NB4 (cell line): ENCODE measurements around the gene THSD7B.

ENCODE experiments used
- POLR2A ChIP-seq: IDR thresholded peaks from 2 replicates; pipeline ENCODE4 v1.6.1; 2011; ENCODE audit warnings: mild to moderate bottlenecking; ENCODE audit not compliant: insufficient read length; ENCODE audit errors: extremely low read depth
- TF ChIP-seq, protein P1 (sequence below): IDR thresholded peaks from one replicate; pipeline ENCODE4 v1.5.1; 2012; ENCODE audit warnings: low read depth, low read length

DNA sequence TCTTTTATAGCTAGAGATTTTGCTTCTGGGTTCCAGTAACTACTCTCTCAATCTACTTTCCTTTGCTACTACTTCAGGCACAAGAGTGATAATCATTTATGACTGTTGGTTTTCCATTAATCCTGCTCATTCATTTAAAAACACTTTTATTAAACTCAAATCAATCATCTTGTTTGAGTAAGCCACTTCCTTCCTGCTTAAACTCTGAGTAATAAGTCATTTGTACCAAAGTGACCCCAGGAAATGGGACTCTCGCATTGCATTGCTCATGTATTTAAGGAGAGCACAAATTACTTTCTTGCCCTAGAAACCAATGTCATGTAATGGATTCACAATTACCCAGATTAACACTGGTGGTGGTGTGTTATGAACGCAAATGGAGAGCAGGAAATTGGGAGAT lies 928.2 kb downstream of the THSD7B start:
- TF ChIP-seq, protein P1, sequence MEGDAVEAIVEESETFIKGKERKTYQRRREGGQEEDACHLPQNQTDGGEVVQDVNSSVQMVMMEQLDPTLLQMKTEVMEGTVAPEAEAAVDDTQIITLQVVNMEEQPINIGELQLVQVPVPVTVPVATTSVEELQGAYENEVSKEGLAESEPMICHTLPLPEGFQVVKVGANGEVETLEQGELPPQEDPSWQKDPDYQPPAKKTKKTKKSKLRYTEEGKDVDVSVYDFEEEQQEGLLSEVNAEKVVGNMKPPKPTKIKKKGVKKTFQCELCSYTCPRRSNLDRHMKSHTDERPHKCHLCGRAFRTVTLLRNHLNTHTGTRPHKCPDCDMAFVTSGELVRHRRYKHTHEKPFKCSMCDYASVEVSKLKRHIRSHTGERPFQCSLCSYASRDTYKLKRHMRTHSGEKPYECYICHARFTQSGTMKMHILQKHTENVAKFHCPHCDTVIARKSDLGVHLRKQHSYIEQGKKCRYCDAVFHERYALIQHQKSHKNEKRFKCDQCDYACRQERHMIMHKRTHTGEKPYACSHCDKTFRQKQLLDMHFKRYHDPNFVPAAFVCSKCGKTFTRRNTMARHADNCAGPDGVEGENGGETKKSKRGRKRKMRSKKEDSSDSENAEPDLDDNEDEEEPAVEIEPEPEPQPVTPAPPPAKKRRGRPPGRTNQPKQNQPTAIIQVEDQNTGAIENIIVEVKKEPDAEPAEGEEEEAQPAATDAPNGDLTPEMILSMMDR = no peak
- no peak for TF ChIP-seq POLR2A
